ENCODE measurements around the gene LANCL3.

Gene LANCL3

GRCh38 chrX:37690119-37690518, 118.7 kb downstream of the LANCL3 start:
- DNase-seq (ENCODE audit: low read depth in 1 of 2, low spot score in 1 of 2): no peak
- TF ChIP-seq REST (IDR thresholded peaks at IDR 0.05; ENCODE audit: insufficient replicate concordance, low read depth) (no peak), CTCF (IDR thresholded peaks at IDR 0.05; ENCODE audit: insufficient read depth, low read length) (no peak), POLR2AphosphoS5 (IDR thresholded peaks at IDR 0.05; ENCODE audit: low read depth) (no peak), GABPA (IDR thresholded peaks at IDR 0.05; ENCODE audit: low read depth) (no peak), SPI1 (IDR thresholded peaks at IDR 0.05; ENCODE audit: borderline replicate concordance, low read depth) (no peak)
- Histone ChIP-seq H3K27ac (replicated peaks) (no peak overlapping the region), H3K27me3 (ENCODE audit: insufficient read depth, poor library complexity, severe bottlenecking) (peaks cover 2% of the 10 kb centered on the region), H3K4me3 (replicated peaks; ENCODE audit: insufficient read depth, low read length) (no peak overlapping the region)

GRCh38 chrX:37692918-37693317, 121.5 kb downstream of the LANCL3 start:
- Histone ChIP-seq H3K27ac (replicated peaks) (no peak overlapping the region), H3K4me3 (replicated peaks; ENCODE audit: insufficient read depth, low read length) (no peak overlapping the region), H3K27me3 (ENCODE audit: insufficient read depth, poor library complexity, severe bottlenecking) (peaks cover 2% of the 10 kb centered on the region)
- DNase-seq (ENCODE audit: low read depth in 1 of 2, low spot score in 1 of 2): no peak
- TF ChIP-seq SPI1 (IDR thresholded peaks at IDR 0.05; ENCODE audit: borderline replicate concordance, low read depth) (no peak), CTCF (IDR thresholded peaks at IDR 0.05; ENCODE audit: insufficient read depth, low read length) (no peak), GABPA (IDR thresholded peaks at IDR 0.05; ENCODE audit: low read depth) (no peak), POLR2AphosphoS5 (IDR thresholded peaks at IDR 0.05; ENCODE audit: low read depth) (no peak)

GRCh38 chrX:37697169-37697760, 125.8 kb downstream of the LANCL3 start:
- TF ChIP-seq POLR2AphosphoS5 (IDR thresholded peaks at IDR 0.05; ENCODE audit: low read depth) (no peak), SPI1 (IDR thresholded peaks at IDR 0.05; ENCODE audit: borderline replicate concordance, low read depth) (no peak), CTCF (IDR thresholded peaks at IDR 0.05; ENCODE audit: insufficient read depth, low read length) (no peak), GABPA (IDR thresholded peaks at IDR 0.05; ENCODE audit: low read depth) (no peak)
- no peak overlapping the region for H3K4me3 ChIP-seq (replicated peaks; ENCODE audit: insufficient read depth, low read length)
- DNase-seq (ENCODE audit: low read depth in 1 of 2, low spot score in 1 of 2): no peak
- no peaks in the 10 kb centered on the region for H3K27me3 ChIP-seq (ENCODE audit: insufficient read depth, poor library complexity, severe bottlenecking)
- H3K27ac ChIP-seq (replicated peaks): no peak overlapping the region

- Histone ChIP-seq H3K27ac (replicated peaks) (no peak overlapping the region), H3K4me3 (replicated peaks; ENCODE audit: insufficient read depth, low read length) (no peak overlapping the region), H3K27me3 (ENCODE audit: insufficient read depth, poor library complexity, severe bottlenecking) (no peaks in the 10 kb centered on the region)
- DNase-seq (ENCODE audit: low read depth in 1 of 2, low spot score in 1 of 2): no peak
- no peak for TF ChIP-seq POLR2AphosphoS5 (IDR thresholded peaks at IDR 0.05; ENCODE audit: low read depth)
- no peak for TF ChIP-seq SPI1 (IDR thresholded peaks at IDR 0.05; ENCODE audit: borderline replicate concordance, low read depth)
- no peak for TF ChIP-seq CTCF (IDR thresholded peaks at IDR 0.05; ENCODE audit: insufficient read depth, low read length)
- TF ChIP-seq GABPA (IDR thresholded peaks at IDR 0.05; ENCODE audit: low read depth): no peak
- no peak for TF ChIP-seq REST (IDR thresholded peaks at IDR 0.05; ENCODE audit: insufficient replicate concordance, low read depth)
Observed at GRCh38 chrX:37701588-37701987, 130.1 kb downstream of the LANCL3 start.

All from HL-60 (cell line).